Uterus (tissue), 2 donors: ENCODE measurements around the gene MARCHF9.

Source experiments
- POLR2A ChIP-seq, 2 donors: fragments of 450-650 bp; IDR thresholded peaks; one replicate each; pipeline ENCODE4 v1.6.1; 2016; ENCODE audit warnings: antibody characterized with exemption in 2 of 2, mild to moderate bottlenecking in 1 of 2, moderate library complexity in 1 of 2
- TF ChIP-seq, protein P1 (sequence below), 4 experiments: fragments of 200-600 bp in 2 of 4; fragments of 450-650 bp in 2 of 4; sonication (generic) in 2 of 4; IDR thresholded peaks; one replicate each; pipeline ENCODE4 v1.5.1; 2016 to 2019; ENCODE audit warnings: antibody characterized with exemption in 4 of 4, mild to moderate bottlenecking in 2 of 4, moderate library complexity in 1 of 4

DNA sequence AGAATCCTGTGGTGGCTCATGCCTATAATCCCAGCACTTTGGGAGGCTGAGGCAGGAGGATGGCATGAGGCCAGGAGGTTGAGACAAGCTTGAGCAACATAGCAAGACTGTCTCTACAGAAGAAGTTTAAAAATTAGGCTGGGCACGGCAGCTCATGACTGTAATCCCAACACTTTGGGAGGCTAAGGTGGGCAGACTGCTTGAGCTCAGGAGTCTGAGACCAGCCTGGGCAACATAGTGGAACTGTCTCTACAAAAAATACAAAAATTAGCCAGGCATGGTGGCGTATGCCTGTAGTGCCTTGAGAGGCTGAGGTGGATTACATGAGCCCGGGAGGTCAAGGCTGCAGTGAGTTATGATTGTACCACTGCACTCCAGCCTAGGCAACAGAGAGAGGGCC, 13.0 kb downstream of the MARCHF9 start:
- TF ChIP-seq POLR2A (IDR thresholded peaks at IDR 0.05), result no peak
- TF ChIP-seq, protein P1, sequence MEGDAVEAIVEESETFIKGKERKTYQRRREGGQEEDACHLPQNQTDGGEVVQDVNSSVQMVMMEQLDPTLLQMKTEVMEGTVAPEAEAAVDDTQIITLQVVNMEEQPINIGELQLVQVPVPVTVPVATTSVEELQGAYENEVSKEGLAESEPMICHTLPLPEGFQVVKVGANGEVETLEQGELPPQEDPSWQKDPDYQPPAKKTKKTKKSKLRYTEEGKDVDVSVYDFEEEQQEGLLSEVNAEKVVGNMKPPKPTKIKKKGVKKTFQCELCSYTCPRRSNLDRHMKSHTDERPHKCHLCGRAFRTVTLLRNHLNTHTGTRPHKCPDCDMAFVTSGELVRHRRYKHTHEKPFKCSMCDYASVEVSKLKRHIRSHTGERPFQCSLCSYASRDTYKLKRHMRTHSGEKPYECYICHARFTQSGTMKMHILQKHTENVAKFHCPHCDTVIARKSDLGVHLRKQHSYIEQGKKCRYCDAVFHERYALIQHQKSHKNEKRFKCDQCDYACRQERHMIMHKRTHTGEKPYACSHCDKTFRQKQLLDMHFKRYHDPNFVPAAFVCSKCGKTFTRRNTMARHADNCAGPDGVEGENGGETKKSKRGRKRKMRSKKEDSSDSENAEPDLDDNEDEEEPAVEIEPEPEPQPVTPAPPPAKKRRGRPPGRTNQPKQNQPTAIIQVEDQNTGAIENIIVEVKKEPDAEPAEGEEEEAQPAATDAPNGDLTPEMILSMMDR (IDR thresholded peaks at IDR 0.05), result no peak
